Measurements from ENCODE around the gene DNAI1.

DNAI1 gene

GRCh38 chr9:34518896-34519295, 60.3 kb downstream of the DNAI1 start:
- TF ChIP-seq, protein P1, sequence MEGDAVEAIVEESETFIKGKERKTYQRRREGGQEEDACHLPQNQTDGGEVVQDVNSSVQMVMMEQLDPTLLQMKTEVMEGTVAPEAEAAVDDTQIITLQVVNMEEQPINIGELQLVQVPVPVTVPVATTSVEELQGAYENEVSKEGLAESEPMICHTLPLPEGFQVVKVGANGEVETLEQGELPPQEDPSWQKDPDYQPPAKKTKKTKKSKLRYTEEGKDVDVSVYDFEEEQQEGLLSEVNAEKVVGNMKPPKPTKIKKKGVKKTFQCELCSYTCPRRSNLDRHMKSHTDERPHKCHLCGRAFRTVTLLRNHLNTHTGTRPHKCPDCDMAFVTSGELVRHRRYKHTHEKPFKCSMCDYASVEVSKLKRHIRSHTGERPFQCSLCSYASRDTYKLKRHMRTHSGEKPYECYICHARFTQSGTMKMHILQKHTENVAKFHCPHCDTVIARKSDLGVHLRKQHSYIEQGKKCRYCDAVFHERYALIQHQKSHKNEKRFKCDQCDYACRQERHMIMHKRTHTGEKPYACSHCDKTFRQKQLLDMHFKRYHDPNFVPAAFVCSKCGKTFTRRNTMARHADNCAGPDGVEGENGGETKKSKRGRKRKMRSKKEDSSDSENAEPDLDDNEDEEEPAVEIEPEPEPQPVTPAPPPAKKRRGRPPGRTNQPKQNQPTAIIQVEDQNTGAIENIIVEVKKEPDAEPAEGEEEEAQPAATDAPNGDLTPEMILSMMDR (IDR thresholded peaks at IDR 0.05; ENCODE audit: insufficient read depth, low read length), result no peak
- TF ChIP-seq GABPA (IDR thresholded peaks at IDR 0.05; ENCODE audit: low read depth) (no peak), REST (IDR thresholded peaks at IDR 0.05; ENCODE audit: insufficient replicate concordance, low read depth) (no peak), POLR2AphosphoS5 (IDR thresholded peaks at IDR 0.05; ENCODE audit: low read depth) (no peak), SPI1 (IDR thresholded peaks at IDR 0.05; ENCODE audit: borderline replicate concordance, low read depth) (no peak)
- Histone ChIP-seq H3K27me3 (ENCODE audit: insufficient read depth, poor library complexity, severe bottlenecking) (peaks cover 2% of the 10 kb centered on the region), H3K27ac (replicated peaks) (no peak overlapping the region), H3K4me3 (replicated peaks; ENCODE audit: insufficient read depth, low read length) (no peak overlapping the region)
- no peak for DNase-seq (ENCODE audit: low read depth in 1 of 2, low spot score in 1 of 2)

- TF ChIP-seq, protein P1 (IDR thresholded peaks at IDR 0.05; ENCODE audit: insufficient read depth, low read length), result no peak
- TF ChIP-seq GABPA (IDR thresholded peaks at IDR 0.05; ENCODE audit: low read depth), result no peak
- TF ChIP-seq POLR2AphosphoS5 (IDR thresholded peaks at IDR 0.05; ENCODE audit: low read depth), result no peak
- no peak for TF ChIP-seq SPI1 (IDR thresholded peaks at IDR 0.05; ENCODE audit: borderline replicate concordance, low read depth)
- no peak for TF ChIP-seq REST (IDR thresholded peaks at IDR 0.05; ENCODE audit: insufficient replicate concordance, low read depth)
- no peak for DNase-seq (ENCODE audit: low read depth in 1 of 2, low spot score in 1 of 2)
- Histone ChIP-seq H3K27ac (replicated peaks) (no peak overlapping the region), H3K27me3 (ENCODE audit: insufficient read depth, poor library complexity, severe bottlenecking) (peaks cover 2% of the 10 kb centered on the region), H3K4me3 (replicated peaks; ENCODE audit: insufficient read depth, low read length) (no peak overlapping the region)
These were observed 60.9 kb downstream of the DNAI1 start for GRCh38 chr9:34519321-34520020.

GRCh38 chr9:34520096-34520495, 61.5 kb downstream of the DNAI1 start:
- Histone ChIP-seq H3K27ac (replicated peaks) (no peak overlapping the region), H3K4me3 (replicated peaks; ENCODE audit: insufficient read depth, low read length) (no peak overlapping the region), H3K27me3 (ENCODE audit: insufficient read depth, poor library complexity, severe bottlenecking) (peaks cover 4% of the 10 kb centered on the region)
- DNase-seq (ENCODE audit: low read depth in 1 of 2, low spot score in 1 of 2), result no peak
- TF ChIP-seq POLR2AphosphoS5 (IDR thresholded peaks at IDR 0.05; ENCODE audit: low read depth) (no peak), REST (IDR thresholded peaks at IDR 0.05; ENCODE audit: insufficient replicate concordance, low read depth) (no peak), SPI1 (IDR thresholded peaks at IDR 0.05; ENCODE audit: borderline replicate concordance, low read depth) (no peak), GABPA (IDR thresholded peaks at IDR 0.05; ENCODE audit: low read depth) (no peak)
- TF ChIP-seq, protein P1 (IDR thresholded peaks at IDR 0.05; ENCODE audit: insufficient read depth, low read length), result no peak
